GM18861 (cell line): ENCODE measurements around the gene OOSP3.
"Not testable (repeated sequence)": the region's sequence is repeated elsewhere in the genome, so short reads cannot be mapped to it uniquely, and the experiment has no call there.

Experiments used
- ATAC-seq: cut with Tn5 transposase; IDR thresholded peaks from one replicate; pipeline ENCODE4 v1.9.1; 2021; ENCODE audit not compliant: unreplicated experiment

OOSP3 gene

DNA sequence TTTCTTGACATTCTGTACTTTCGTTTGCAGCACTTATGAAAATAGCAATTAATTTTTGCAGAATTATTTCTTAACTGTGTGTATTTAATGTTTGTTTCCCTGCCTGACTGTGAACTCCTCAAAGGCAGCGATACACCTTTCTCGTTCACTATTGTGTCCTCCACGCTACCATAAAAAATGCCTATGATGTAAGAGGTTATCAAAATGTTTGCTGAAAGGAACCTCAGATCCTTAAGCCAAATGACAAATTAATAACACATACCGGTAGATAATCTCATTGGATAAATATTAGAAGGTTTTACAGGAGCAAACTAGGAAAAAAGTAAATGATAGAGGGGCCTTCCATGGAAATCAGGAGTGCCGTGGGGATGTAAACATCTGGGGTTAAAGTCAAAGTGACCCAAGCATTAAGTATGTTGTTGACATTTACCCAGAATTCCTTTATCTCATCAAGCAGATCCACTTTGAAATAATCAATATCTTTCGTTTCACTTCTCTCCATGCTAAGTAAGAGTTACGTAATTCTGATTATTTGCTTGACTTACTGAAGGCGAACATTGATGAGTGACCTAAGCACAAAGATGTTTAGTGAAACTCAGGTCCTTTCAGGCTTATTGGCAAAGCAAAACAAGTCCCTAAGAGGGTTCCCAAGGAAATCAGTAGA lies 2.6 kb upstream of the OOSP3 start:
- ATAC-seq: no peak

GRCh38 chr11:59877325-59877724 lies 1.3 kb upstream of the OOSP3 start:
- no peak for ATAC-seq

- no peak for ATAC-seq
Observed at GRCh38 chr11:59877784-59878183, 798 bp upstream of the OOSP3 start.

GRCh38 chr11:59879567-59879966 lies 985 bp downstream of the OOSP3 start:
- no peak for ATAC-seq

- no peak for ATAC-seq
Observed at GRCh38 chr11:59883597-59883996, 5.0 kb downstream of the OOSP3 start.

GRCh38 chr11:59887156-59887555 lies 8.6 kb downstream of the OOSP3 start:
- ATAC-seq: not testable (repeated sequence)

DNA sequence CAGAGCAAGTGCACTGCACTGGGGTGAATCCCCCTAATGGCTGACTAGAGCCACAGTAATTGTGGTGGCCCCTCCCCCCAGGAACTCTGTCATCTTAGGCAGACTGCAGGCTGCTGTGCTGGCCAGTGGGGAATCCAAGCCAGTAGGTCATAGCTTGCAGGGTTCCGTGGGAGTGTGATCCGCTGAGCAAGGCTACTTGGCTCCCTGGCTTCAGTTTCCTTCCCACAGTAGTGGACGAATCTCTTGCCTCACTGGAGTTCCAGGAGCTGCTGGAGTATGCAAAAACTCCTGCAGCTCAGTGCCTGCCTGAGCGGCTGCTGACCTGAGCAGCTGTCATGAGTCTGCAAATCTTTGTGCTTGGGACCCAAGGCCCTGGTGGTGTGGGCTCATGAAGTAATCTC lies 13.2 kb downstream of the OOSP3 start:
- ATAC-seq: no peak

GRCh38 chr11:59894616-59895015 lies 16.0 kb downstream of the OOSP3 start:
- ATAC-seq: no peak

DNA sequence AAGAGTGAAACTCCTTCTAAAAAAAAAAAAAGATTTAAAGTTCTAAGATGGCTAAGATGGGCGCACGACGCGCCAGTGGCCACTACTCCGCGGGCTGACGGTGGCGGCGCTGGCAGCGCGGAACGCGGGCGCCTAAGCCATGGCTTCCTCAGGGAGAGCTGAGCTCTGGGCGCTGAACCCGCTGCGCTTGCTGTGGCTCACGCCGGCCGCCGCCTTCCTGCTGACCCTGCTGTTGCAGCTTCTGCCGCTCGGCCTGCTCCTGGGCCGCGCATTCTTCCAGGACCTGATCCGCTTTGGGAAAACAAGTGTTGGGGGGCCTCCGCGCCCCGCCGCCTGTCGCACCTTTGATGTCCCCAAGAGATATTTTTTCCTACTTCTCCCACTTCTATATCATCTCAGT lies 19.5 kb downstream of the OOSP3 start:
- no peak for ATAC-seq

GRCh38 chr11:59898650-59899049 lies 20.1 kb downstream of the OOSP3 start:
- ATAC-seq: no peak

DNA sequence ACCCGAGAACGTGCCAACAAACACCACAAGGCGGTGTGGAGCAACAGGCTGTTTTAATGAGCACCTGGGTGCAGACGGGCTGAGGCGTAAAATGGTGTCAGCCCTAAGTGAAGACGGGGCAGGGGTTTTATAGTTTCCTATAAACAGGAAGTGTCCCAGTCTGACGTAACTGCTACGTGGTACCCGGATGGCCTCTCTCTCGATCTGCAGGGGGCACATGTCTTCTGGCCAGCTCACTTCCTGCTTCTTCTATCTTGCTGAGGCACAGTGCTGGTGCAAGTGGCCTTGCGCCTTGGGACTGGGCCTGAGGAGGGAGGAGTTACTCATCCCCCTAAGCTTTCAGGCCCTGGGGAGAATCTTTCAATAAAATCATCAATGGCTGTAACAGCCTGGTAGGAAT lies 20.9 kb downstream of the OOSP3 start:
- ATAC-seq: no peak

GRCh38 chr11:59900366-59901126 lies 22.0 kb downstream of the OOSP3 start:
- no peak for ATAC-seq

GRCh38 chr11:59901306-59901705 lies 22.7 kb downstream of the OOSP3 start:
- ATAC-seq: no peak

DNA sequence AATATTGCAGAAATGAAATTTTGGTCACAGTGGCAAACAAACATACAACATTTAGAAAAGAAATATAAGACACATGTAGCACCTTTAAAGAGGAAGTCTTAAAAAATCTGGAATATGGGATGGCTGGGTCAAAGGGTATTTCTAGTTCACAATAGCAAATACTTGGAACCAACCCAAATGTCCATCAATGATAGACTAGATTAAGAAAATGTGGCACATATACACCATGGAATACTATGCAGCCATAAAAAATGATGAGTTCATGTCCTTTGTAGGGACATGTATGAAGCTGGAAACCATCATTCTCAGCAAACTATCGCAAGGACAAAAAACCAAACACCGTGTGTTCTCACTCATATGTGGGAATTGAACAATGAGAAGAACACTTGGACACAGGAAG lies 25.0 kb downstream of the OOSP3 start:
- not testable (repeated sequence) for ATAC-seq

DNA sequence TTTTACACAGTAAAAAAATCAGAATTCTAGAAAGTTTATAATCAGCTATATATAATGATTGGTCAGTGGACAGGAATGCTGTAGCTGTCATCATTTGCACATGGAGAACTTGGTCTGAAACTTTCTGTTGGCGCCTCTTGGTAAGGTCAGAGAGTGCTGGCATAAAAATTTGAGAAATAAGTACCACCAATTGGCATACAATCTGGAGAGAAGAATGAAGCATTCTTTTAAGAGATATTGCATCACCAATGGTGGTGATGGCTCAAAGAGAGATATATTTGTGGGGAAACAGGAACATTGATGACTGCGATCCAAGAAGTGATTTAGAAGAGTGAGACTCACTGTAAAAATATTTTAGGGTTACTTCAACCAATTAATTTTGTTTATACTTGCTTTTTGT lies 39.9 kb downstream of the OOSP3 start:
- ATAC-seq: no peak

DNA sequence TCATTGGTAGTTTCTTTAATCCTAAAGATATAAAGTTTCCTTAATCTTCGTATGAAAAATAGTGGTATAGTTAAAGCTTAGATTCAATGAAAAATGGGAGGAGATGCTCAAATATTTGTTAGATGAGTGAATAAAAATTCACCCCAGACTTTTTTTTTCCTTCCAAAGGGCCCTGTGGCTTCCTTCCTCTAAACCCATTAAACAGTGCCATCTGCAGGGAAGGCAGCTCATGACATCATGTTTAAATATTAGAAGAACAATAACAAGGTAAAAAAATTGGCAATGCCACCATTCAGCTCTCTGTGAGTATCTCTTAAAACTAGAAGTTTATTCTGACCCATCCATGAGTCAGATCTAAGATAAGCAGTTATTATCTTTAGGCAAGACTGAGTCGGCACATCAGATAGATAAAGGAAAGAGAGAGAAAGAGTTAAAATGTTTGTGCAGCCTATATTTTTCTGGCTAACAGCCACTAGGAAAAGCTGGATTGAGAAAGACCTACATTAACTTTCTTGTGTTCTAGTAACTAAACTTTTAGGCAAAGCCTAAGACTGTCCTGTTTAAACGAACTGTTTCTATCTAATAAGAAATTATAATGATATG lies 40.5 kb downstream of the OOSP3 start:
- ATAC-seq: no peak

DNA sequence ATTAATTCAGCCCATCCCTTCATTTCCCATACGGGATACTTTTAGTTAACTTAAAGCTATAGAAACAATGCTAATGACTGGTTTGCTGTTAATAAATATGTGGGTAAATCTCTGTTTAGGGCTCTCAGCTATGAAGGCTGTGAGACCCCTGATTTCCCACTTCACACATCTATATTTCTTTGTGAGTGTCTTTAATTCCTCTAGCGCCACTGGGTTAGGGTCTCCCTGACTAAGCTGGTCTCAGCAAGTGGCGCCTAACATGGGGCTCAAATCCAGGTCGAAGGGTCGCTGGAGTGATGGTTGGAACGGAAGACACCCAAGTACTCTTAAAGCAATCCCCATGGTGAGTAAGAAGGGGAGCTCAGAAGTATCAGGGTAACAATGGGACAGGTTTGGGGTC lies 45.2 kb downstream of the OOSP3 start:
- no peak for ATAC-seq

GRCh38 chr11:59931688-59932087 lies 53.1 kb downstream of the OOSP3 start:
- ATAC-seq: no peak

GRCh38 chr11:59938132-59938531 lies 59.5 kb downstream of the OOSP3 start, which contains the start of gene OOSP1:
Gene OOSP1 (plus strand): TSS chr11:59938432. CDS start chr11:59938455, 23 bp downstream.
- ATAC-seq: no peak

GRCh38 chr11:59938718-59939117 lies 60.1 kb downstream of the OOSP3 start:
- ATAC-seq: no peak

DNA sequence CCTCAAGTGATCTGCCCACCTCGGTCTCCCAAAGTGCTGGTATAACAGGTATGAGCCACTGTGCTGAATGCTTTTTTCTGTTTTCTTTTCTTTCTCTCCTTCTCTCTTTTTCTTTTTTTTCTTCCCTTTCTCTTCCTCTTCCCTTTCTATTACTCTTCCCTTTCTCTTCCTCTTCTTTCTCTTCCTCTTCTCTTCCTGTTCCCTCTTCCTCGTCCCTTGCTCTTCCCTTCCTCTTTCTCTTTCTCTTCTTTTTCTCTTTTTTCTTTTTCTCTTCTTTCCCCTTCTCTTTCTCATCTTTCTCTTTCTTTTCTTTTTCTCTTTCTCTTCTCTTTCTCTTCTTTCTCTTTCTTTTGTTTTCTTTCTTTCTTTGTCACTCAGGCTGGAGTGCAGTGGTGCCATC lies 60.9 kb downstream of the OOSP3 start:
- no peak for ATAC-seq

DNA sequence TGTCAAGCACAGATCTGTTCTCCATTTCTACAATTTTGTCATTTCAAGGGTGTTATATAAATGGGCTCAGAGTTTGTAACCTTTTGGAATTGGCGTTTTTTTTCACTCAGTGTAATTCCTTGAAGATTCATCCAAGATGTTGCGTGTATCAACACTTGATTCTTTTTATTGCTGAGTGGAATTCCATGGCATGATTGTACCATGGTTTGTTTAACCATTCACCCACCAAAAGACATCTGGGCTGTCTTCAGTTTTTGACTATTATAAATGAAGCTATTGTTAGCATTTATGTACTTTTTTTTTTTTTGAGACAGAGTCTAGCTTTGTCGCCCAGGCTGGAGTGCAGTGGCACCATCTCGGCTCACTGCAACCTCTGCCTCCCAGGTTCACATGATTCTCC lies 62.5 kb downstream of the OOSP3 start:
- no peak for ATAC-seq
